A673 (cell line): ENCODE results near the gene WWC1.

Experiments used
- CTCF ChIP-seq: fragments of 300-800, 200-600 bp; sonication (generic); conservative IDR thresholded peaks from 2 replicates; pipeline ENCODE4 v1.5.1; 2017; ENCODE audit warnings: low read depth, mild to moderate bottlenecking, antibody characterized with exemption, low read length, moderate library complexity, mixed read lengths
- EZH2 ChIP-seq: fragments of 200-600 bp; sonication (generic); IDR thresholded peaks from 2 replicates; pipeline ENCODE4 v1.6.1; 2017; ENCODE audit warnings: borderline replicate concordance, low read depth, mild to moderate bottlenecking, mixed read lengths, antibody characterized with exemption, low read length; ENCODE audit not compliant: poor library complexity, severe bottlenecking

DNA sequence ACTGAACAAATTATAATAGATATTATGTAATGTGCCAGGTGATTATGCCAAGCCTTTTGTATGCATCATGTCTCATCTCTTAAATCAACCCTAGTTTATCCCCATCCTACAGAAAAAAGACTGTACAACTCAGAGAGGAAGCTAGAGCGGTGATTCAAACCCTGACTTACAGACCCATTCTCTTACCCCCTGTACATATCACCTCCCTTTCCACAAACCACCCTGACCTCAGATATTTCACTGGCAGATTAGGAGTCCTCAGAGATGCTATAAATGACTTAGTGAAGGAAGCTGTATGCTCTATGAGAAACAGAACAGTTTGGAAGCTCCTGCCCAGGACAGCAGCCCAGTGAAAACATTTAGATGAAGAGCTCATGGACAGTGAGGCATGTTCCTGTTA lies 115.8 kb downstream of the WWC1 start:
- TF ChIP-seq CTCF (no peak), EZH2 (no peak)
